SK-N-SH treated with all-trans-retinoic acid at 6 μM for 48 hours (cell line): ENCODE results near the gene LAMC1.

Experiments used
- ATAC-seq: fragments of 200-7000 bp; cut with Tn5 transposase; 3 replicates; pipeline ENCODE4 v1.9.1; 2020; ENCODE audit warnings: mild to moderate bottlenecking, moderate library complexity
- ARNTL ChIP-seq: fragments of 450-650 bp; formaldehyde crosslinking; IDR thresholded peaks from 2 replicates; pipeline ENCODE4 v1.5.0; 2020; ENCODE audit warnings: low read depth, mild to moderate bottlenecking, moderate library complexity, borderline replicate concordance
- BACH2 ChIP-seq: fragments of 250-450 bp; sonication (Bioruptor Pico); IDR thresholded peaks from 2 replicates; pipeline ENCODE4 v1.9.0; 2021; ENCODE audit warnings: mild to moderate bottlenecking, borderline replicate concordance
- CSDC2 ChIP-seq: fragments of 250-450 bp; sonication (Bioruptor Pico); IDR thresholded peaks from 2 replicates; pipeline ENCODE4 v1.5.0; 2020; ENCODE audit warnings: mild to moderate bottlenecking, moderate library complexity
- CSRNP3 ChIP-seq: fragments of 250-450 bp; sonication (Bioruptor Pico); IDR thresholded peaks from 2 replicates; pipeline ENCODE4 v1.5.1; 2021; ENCODE audit warnings: mild to moderate bottlenecking, moderate library complexity
- GLIS3 ChIP-seq: fragments of 250-450 bp; sonication (Bioruptor Pico); IDR thresholded peaks from 2 replicates; pipeline ENCODE4 v1.5.0; 2020; ENCODE audit warnings: mild to moderate bottlenecking, moderate library complexity
- ISL1 ChIP-seq: fragments of 250-450 bp; sonication (Bioruptor Pico); IDR thresholded peaks from 2 replicates; pipeline ENCODE4 v2.1.2; 2022; ENCODE audit warnings: mild to moderate bottlenecking, moderate library complexity
- OSR1 ChIP-seq: fragments of 250-450 bp; sonication (Bioruptor Pico); IDR thresholded peaks from 2 replicates; pipeline ENCODE4 v1.8.0; 2022; ENCODE audit warnings: moderate library complexity, mild to moderate bottlenecking, inconsistent platforms
- PPARA ChIP-seq: fragments of 250-450 bp; sonication (Bioruptor Pico); IDR thresholded peaks from 2 replicates; pipeline ENCODE4 v1.5.0; 2020; ENCODE audit warnings: mild to moderate bottlenecking, borderline replicate concordance
- RARB ChIP-seq: fragments of 250-450 bp; sonication (Bioruptor Pico); IDR thresholded peaks from 2 replicates; pipeline ENCODE4 v1.8.0; 2021; ENCODE audit warnings: mild to moderate bottlenecking, moderate library complexity
- SNAI2 ChIP-seq: fragments of 250-450 bp; sonication (Bioruptor Pico); IDR thresholded peaks from 2 replicates; pipeline ENCODE4 v1.5.0; 2020; ENCODE audit warnings: mild to moderate bottlenecking, moderate library complexity
- TOX ChIP-seq: fragments of 250-450 bp; sonication (Bioruptor Pico); IDR thresholded peaks from 2 replicates; pipeline ENCODE4 v1.8.0; 2021; ENCODE audit warnings: mild to moderate bottlenecking, moderate library complexity, borderline replicate concordance
- TSHZ2 ChIP-seq: fragments of 250-450 bp; sonication (Bioruptor Pico); IDR thresholded peaks from 2 replicates; pipeline ENCODE4 v1.5.0; 2020; ENCODE audit warnings: mild to moderate bottlenecking, moderate library complexity
- ZC3H10 ChIP-seq: fragments of 250-450 bp; sonication (Bioruptor Pico); IDR thresholded peaks from 2 replicates; pipeline ENCODE4 v1.5.1; 2021; ENCODE audit warnings: mild to moderate bottlenecking, moderate library complexity
- ZFP3 ChIP-seq: fragments of 250-450 bp; sonication (Bioruptor Pico); IDR thresholded peaks from 2 replicates; pipeline ENCODE4 v1.5.0; 2020; ENCODE audit warnings: mild to moderate bottlenecking, moderate library complexity
- ZFP30 ChIP-seq: fragments of 450-650 bp; formaldehyde crosslinking; IDR thresholded peaks from 2 replicates; pipeline ENCODE4 v1.5.0; 2022; ENCODE audit warnings: mild to moderate bottlenecking, moderate library complexity
- ZNF565 ChIP-seq: fragments of 450-650 bp; formaldehyde crosslinking; conservative IDR thresholded peaks from 2 replicates; pipeline ENCODE4 v1.5.0; 2020; ENCODE audit warnings: low read depth, mild to moderate bottlenecking, moderate library complexity
- ZNF70 ChIP-seq: fragments of 450-650 bp; formaldehyde crosslinking; IDR thresholded peaks from 2 replicates; pipeline ENCODE4 v1.5.0; 2020; ENCODE audit warnings: mild to moderate bottlenecking, moderate library complexity
- ZNF8 ChIP-seq: fragments of 450-650 bp; formaldehyde crosslinking; IDR thresholded peaks from 2 replicates; pipeline ENCODE4 v1.5.0; 2020; ENCODE audit warnings: mild to moderate bottlenecking, moderate library complexity
- TF ChIP-seq, protein P1 (sequence below): fragments of 250-450 bp; sonication (Bioruptor Pico); IDR thresholded peaks from 2 replicates; pipeline ENCODE4 v1.8.0; 2020; ENCODE audit warnings: mild to moderate bottlenecking, moderate library complexity, borderline replicate concordance

The LAMC1 gene

DNA sequence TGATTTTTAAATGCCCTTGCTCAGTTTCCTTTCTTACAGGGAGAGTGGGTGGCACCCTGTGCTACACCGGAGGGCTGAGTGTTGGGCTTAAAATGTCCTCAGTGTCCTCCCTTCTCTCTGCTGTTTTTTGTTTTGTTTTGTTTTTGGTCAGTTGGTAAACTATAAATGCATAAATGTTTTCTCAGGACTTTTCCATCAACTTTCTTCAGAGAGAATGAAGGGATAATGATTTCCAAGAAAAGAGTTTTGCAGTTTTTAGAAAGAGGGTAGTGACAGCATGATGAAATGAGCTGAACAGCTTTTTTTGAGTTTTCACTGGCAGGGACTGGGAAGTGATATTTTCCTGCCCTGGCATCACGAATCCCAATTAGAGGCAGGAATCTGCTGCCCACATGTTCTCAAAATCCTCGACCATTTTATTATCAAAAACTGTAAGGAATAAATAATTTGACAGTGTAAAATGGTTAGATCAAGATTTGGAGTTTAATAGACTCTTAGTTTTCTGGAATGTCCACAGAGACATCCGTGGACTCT lies 15.2 kb downstream of the LAMC1 start:
- TF ChIP-seq TOX (CRISPR knock-in tag) (no peak), ARNTL (no peak), ZFP3 (no peak), BACH2 (CRISPR knock-in tag) (no peak), ZNF70 (CRISPR knock-in tag) (no peak), OSR1 (CRISPR knock-in tag) (no peak), TSHZ2 (no peak), ZNF565 (CRISPR knock-in tag) (no peak), ZC3H10 (CRISPR knock-in tag) (no peak)
- no peak for ATAC-seq

DNA sequence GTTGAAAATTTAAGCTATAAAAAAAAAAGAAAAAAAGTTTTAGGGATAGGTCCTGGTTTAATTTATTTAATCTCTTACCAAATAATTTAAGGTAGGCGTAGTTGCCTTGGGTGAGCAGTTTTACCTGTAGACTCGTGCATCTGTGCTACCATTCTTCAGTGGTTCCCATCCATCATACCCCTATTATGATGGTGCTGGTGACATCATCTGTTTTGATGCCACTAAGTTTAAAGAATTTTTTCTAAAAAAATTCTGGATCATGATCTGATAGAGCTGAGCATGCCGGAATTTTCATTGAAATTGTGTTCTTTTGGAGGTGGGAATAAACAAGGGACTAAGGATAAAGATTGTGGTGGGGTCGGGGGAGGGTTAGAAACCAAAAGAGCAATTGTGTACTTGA lies 15.7 kb downstream of the LAMC1 start:
- ATAC-seq: no peak
- TF ChIP-seq SNAI2 (CRISPR knock-in tag): no peak
- TF ChIP-seq GLIS3 (CRISPR knock-in tag): no peak
- no peak for TF ChIP-seq CSRNP3 (CRISPR knock-in tag)
- TF ChIP-seq ZNF8: no peak
- TF ChIP-seq ARNTL: no peak
- no peak for TF ChIP-seq PPARA (CRISPR knock-in tag)
- TF ChIP-seq, protein P1, sequence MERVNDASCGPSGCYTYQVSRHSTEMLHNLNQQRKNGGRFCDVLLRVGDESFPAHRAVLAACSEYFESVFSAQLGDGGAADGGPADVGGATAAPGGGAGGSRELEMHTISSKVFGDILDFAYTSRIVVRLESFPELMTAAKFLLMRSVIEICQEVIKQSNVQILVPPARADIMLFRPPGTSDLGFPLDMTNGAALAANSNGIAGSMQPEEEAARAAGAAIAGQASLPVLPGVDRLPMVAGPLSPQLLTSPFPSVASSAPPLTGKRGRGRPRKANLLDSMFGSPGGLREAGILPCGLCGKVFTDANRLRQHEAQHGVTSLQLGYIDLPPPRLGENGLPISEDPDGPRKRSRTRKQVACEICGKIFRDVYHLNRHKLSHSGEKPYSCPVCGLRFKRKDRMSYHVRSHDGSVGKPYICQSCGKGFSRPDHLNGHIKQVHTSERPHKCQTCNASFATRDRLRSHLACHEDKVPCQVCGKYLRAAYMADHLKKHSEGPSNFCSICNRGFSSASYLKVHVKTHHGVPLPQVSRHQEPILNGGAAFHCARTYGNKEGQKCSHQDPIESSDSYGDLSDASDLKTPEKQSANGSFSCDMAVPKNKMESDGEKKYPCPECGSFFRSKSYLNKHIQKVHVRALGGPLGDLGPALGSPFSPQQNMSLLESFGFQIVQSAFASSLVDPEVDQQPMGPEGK (CRISPR knock-in tag): no peak
- TF ChIP-seq ISL1 (CRISPR knock-in tag): no peak
- no peak for TF ChIP-seq RARB (CRISPR knock-in tag)
- TF ChIP-seq TSHZ2: no peak
- TF ChIP-seq TOX (CRISPR knock-in tag): no peak
- no peak for TF ChIP-seq ZFP30
- TF ChIP-seq ZFP3: no peak
- TF ChIP-seq ZC3H10 (CRISPR knock-in tag): no peak
- no peak for TF ChIP-seq CSDC2 (CRISPR knock-in tag)

DNA sequence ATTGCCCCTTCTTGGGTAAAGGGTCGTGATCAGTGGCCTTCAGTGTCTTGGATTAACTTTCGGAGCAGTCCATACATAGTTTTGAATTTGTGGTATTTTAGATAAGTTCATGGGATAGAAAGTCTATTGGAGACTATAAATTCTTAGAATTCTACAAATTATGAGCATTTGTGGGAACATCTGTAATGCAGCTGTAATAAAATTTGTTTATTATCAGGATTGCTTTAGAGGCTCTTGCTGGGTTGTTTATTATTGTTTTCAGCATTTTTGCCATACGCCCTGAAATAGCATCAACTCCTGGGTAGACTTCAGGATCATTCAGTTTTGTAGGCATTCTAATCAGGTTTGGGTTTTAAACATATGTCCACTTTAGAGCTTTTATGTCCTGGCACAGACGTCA lies 16.1 kb downstream of the LAMC1 start:
- no peak for TF ChIP-seq CSRNP3 (CRISPR knock-in tag)
- no peak for ATAC-seq
